ENCODE data around the gene MMP21.

Gene MMP21, protein sequence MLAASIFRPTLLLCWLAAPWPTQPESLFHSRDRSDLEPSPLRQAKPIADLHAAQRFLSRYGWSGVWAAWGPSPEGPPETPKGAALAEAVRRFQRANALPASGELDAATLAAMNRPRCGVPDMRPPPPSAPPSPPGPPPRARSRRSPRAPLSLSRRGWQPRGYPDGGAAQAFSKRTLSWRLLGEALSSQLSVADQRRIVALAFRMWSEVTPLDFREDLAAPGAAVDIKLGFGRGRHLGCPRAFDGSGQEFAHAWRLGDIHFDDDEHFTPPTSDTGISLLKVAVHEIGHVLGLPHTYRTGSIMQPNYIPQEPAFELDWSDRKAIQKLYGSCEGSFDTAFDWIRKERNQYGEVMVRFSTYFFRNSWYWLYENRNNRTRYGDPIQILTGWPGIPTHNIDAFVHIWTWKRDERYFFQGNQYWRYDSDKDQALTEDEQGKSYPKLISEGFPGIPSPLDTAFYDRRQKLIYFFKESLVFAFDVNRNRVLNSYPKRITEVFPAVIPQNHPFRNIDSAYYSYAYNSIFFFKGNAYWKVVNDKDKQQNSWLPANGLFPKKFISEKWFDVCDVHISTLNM

DNA sequence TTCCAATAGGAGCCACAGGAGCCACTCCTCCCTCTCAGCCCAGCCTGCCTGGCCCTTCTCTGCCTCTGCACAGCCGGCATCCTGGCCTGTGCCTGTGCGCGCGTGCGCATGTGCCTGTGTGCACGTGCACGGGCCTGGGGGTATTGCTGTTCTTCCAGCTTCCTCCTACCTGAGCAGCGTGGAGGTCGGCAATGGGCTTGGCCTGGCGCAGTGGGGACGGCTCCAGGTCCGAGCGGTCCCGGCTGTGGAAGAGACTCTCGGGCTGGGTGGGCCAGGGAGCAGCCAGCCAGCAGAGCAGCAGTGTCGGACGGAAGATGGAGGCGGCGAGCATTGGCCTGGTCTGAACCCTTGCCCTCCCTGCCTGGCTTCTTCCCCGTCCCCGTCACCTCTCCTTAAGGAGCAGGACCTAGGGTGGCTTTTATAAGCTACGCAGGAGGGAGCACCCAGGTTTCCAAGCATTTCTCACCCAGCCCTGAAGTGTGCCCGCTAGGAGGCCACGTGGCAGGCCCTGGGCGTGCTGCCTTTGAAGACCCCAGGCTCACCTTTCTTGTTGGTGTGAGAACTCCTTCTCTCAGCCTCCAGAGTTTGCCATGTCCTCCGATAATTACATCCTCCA is at the start of gene MMP21:
Gene MMP21 (minus strand): TSS at position 331 of the 616 bp plus-strand sequence. CDS start 0 bp downstream, at position 331.
- no peak for DNase-seq

DNA sequence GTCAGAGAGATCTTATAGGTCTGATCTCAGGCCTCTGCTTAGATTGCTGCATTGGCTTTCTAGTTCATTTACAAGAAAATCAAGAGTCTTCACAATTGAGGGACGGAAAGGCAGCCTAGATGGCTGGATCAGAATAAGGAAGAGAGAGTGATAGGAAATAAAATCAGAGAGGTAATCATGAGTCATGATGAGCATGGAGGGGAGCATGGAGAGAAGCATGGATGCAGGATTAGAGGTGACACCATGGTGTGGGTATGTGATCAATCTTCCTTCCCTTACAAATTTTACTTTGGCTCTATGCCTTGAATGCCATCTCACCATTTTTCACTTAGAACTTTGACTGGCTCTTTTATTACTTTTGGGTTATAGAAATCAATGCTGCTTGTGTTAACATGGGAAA is 49.1 kb upstream of the MMP21 start:
- no peak for DNase-seq

DNA sequence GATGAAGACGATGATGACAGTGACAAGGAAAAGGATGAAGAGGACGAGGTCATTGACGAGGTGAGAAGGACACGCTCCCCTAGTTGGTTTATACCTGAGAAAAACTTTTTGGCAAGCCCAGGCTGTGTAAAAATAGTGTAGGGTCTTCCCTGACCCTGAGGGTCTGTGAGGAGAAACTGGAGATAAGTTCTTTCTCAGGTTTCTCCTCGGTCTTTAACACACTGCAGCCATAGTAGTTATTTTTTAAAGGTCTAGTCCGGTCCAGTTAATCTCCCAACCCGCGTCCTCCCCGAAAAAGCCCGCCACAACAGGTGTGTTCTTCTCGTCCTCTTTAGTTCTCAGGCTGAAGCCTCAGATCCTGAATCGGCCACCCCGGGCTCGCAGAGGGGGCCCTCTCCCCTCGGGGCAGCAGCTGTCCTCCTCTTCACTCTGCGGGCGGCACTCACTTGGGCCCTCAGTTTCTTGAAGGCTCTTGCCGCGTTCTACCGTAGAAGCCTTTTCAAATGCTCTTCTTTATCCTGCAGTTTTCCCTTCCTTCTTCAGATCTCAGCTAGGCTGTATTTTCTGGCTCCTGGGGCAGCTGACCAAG is 48.1 kb upstream of the MMP21 start:
- DNase-seq: no peak

DNA sequence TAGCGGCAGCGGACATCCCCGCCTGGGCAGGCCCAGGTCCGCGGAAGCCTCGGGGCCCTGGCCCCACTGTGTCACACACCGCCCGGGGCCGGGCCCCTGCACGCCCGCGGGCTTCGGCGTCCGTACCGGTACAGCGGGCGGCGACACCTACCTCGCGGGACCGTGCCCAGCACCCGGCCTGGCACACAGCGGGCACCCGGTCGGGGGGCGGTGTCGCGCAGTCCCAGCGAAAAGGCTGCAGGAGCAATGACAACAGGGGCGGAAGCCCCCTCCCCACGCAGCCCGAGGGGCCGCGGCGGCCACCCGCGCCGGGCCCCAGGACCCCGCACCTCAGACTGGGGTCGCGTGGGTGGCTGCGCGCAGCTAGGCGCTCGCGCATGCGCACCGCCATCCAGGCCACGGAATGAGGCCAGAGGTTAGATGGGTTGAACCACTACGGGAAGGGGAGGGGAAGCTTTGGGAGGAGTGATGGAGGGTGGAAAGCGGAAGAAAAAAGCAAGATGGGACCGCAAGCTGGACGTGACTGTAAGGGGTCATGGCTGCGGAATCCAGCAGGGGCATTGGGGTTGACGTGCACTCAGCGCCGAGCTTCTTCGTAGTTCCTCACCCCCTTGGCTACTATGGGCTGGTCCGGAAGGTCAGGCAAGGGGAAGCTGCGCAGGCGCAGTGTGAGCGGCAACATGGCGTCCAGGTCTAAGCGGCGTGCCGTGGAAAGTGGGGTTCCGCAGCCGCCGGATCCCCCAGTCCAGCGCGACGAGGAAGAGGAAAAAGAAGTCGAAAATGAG is 47.4 kb upstream of the MMP21 start, which contains the start of the genes BCCIP and UROS:
Gene BCCIP (plus strand): TSS at position 669 of the 785 bp plus-strand sequence. CDS start 12 bp downstream, at position 681.
Gene UROS (minus strand): TSS at position 381 of the 785 bp plus-strand sequence. CDS start 6,759 bp downstream, outside the sequence.
- peak; percentile 45 for DNase-seq

DNA sequence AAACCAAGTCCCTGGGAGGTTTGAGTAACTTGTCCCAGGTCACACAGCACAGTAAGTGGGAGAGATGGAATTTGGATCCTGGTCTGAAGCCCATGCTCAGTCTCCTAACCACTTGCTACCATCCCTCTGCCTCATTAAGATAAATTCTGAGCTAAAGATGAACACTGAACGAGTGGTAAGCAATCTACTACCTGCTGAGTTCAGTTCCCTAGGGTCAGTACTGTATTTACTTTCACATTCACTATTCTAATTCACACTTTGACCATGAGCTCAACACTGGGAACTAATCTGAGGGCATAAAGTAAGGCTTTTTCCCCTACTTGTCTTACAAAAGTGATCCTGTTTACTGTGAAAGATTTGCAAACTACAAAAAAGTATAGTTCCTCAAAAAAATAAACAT is 45.1 kb upstream of the MMP21 start:
- no peak for DNase-seq

DNA sequence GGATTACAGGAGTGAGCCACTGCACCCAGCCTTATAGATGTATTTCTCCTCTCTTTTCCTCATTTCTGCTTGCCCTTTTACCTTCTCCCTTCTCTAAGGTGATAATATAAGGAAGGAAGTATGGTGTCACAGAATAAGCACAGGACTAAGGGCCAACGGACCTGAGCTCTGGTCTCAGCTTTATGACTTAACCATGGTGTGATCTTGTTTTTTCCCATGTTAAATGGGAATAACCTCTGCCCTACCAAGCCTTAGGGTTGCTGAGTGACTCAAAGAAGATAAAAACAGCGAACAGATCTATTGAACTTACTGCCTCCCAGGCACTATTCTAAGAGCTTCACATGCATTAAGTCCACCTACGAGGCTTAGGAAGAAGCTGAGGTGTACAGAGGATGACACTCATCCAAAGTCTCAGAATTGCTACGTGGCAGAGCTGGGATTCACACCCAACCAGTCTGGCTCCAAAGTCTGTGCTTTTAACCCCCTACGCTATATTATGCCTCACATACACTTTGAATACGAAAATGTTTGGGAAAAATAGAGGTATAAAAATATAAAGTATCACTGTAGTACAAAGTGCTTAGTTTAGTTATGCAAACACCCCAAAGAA is 41.8 kb upstream of the MMP21 start:
- no peak for DNase-seq

DNA sequence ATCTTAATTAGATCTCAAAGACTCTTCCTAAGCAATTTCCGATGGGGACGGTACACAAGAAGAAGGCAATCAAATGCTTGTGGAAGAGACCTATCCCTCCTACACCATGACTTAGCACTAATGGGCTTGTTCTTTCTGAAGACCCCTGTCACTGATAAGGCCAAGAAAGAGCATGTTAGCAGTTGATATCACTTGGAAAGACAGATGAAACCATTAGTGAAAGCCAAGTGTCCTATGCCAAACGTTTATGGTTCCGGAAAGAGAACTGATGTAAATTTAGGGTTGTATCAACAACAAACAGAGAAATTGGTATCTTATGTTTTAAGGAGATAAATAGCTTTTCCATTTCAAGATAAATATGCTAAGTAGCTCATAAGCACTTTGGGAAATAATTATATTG is 40.9 kb upstream of the MMP21 start:
- no peak for DNase-seq

DNA sequence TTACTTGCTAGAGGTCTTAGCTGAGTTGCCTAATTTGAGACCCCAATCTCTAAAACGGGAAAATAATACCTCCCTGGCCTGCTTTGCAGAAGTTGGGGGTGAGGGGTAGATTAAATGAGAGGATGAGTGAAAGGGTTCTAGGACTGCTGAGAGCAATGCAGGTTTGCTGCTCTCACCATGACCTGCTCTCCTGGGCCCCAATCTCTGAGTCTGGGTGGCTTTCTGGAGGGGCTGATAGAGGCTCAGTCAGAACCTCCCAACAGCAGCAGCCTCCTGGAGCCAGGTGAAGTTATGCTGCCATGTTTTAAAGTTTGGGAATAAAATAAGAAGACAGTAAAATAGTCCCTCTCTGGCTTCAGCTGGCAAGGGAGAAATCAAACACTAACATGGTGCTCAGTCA is 40.1 kb upstream of the MMP21 start:
- no peak for DNase-seq

DNA sequence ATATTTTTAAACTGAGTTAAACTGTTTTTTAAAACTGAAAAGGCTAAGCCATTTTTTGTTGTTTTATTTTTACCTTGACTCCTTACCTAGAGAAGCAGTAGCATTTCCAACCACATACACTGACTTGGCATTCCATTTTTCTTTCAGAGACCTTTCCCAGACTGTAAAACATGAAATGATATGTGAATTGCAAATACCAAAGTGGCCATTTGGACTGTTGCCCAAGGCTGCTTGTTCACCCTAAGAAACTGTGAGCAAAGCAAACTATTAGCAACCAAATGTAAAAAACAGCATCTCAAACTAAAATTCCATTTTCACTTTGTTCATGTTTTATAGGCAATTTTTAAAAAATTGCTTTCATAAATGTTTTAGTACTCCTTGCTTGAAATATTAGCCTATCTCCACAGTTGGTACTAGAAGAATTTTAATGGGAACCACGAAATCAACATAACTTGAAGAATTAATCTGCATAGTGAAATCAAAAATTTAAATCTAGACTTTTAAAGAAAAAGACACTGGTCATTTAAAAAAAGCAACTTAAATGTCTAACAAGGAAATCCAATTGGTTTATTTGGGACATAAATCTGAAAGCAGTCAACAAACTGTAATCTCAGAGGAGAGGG is 36.6 kb upstream of the MMP21 start:
- DNase-seq: no peak

DNA sequence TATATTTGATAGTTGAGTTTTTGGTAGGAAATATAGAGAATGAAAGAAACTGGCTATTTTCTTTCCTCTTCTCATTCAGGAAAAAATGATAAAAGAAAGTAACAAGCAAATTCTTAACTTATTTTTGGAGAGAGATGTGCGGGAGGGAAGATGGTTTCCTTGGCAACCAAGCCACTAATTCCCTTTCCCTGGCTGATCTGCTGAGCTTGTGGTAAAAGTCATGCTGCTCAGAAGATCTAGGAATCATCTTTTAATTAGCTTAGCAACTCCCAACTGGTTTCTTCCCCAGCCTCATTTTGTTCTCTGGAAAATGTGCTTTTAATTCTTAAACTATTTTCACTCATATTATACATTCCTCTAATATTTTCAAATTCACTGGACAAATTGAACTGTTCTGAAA is 35.6 kb upstream of the MMP21 start:
- DNase-seq: no peak

DNA sequence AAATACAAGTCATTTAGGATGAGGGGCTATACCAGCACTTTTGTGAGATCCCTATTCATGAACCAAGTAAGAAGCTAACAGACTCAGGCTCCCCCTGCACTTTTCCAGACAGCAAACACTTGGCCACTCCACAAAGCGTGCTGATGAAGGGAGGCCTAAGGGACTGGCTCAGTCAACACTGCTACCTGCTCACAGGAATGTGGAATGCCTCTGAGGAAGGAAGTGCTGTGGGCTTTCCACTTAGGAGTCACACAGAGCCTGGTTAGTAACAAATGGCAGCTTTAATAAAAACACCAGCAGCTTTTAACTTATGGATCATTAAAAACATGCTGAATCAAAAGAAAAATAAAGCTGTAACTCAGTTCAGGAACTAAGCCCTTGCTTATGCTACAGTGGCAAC is 32.4 kb upstream of the MMP21 start:
- no peak for DNase-seq

DNA sequence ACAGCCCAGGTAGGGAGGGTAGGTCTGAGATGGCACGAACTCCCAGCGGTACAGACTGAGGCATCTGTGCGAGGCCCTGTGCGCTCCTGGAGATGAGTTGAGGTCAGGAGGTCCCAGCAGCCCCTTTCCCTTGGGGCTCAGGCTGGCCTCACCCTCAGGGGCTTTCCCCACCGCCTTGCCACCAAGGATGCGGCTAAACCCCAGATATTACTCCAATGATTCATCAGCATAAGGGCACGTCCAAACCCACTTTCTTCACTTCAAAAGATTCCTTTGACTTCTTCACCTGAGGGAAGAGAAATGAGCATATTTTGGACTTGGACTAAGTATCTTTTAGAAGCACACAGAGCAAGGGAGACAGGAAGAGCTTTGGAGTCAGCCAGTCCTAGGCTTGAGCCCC is 27.1 kb upstream of the MMP21 start:
- no peak for DNase-seq

DNA sequence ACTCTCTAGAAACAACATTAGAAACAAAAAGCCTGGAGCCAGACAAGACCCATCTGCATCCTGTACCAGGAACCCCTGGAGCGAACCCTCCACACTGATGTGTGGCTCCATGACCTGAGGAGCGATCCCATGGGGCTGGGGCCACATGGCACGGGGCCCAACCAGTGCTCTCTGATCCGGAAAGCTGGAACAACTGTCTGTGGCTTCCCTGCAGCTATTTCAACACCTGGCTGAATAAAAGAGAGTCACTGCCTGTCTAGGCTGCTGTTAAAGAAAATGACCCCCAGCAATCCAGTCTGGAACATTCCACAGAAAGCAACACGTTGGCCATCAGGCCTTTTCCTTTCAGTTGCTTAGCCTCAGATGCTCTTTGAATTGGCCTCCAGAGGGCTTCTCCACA is 26.5 kb upstream of the MMP21 start:
- no peak for DNase-seq

DNA sequence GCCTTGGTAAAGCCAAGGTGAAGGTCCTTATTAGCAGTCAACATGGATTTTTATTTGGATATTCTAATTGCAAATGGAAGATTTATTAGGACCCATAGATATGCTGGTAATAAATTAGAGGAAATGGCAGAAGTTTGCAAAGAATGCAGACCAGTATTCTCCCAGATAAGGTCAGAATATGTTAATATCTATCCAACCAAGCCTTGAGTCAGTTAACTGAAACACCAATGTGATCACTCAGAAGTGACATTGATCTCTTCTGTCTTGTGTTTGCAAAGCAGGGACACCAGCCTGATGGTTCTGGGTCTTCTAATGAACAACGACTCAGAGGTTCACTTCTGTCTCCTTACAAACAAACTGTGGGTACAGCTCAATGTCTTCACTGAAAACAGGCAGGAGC is 26.0 kb upstream of the MMP21 start:
- DNase-seq: no peak

DNA sequence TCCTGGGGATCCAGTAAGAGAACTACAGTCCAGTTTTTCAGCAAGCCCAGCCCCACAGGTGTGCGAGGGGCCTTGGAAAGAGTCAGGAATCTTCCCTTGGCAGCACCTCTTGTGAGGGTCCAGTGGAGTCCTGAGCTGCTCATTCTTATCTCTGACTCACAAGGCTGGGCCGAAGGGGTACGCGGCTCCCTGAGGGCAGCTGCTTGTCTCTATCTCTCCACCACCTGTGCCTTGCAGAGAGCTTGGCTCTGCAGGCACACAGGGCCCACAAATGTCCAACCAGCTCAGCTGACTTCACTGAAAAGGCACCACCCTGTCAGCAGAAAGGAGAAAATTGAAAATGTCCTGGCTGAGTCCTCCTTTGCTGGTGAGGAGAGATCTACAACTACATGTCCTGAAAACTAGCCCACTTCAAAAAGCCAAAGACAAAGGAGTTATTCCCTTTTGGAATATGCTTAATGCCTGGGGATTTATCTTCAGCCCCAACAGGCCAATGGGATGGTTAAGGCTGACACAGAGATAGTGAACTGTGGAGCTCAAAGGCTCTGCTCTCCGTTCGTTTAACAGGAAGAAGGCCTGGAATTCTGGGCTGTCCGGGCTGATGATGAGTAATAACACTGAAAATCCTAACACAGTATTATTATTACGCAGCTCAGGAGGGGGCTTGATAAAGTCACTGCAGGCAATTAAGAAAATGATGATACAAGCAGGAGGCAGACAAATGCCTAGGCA is 24.0 kb upstream of the MMP21 start:
- DNase-seq: no peak

DNA sequence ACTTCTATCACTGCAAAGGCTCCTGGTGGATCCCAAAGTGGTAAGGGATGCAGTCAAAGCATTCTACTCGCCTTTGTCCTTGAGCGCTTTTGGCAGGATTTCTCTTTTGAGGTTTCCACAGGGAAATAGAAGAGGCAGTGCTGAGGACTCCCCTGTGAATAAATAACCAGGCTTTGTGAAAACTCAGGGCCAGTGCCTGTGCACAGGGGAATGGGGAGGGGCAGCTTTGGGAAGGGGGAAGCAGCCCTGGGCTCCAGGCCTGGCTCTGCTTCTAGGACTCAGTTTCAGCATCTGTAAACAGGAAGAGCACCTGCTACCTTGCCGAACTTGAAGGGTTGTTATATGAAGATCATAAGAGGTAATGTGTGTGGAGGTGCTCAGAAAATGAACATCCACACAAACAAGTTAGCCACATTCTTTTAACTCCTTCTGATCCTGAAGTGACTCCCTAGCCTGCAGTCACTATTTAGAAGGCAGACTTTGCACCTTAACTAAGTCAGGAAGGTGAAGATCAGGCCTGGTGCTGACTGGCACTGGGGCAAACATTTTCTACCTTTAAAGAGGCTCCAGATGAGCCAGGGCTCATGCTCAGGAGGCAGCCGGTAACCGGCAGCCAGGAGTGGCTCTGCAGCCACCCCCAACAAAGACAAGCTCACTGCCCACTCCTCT is 22.5 kb upstream of the MMP21 start:
- DNase-seq: no peak

DNA sequence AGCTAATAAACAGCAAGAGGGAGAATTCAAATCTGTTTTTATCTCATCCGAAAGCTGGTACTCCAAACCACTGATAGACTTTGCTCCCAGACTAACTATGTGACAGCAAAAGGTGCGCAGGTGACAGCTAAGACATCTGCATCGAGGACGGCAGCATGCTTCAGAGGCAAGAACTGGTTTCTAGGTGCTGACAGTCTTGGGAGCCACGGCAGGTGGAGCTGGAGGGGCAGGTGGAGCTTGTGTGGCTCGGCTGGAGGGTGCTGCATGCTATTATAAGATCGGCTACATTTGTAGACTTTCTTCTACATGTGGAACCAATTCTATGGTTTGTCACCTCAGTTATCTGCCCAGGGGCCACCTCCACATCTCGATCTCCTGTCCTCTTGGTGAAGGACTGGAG is 21.8 kb upstream of the MMP21 start:
- no peak for DNase-seq

DNA sequence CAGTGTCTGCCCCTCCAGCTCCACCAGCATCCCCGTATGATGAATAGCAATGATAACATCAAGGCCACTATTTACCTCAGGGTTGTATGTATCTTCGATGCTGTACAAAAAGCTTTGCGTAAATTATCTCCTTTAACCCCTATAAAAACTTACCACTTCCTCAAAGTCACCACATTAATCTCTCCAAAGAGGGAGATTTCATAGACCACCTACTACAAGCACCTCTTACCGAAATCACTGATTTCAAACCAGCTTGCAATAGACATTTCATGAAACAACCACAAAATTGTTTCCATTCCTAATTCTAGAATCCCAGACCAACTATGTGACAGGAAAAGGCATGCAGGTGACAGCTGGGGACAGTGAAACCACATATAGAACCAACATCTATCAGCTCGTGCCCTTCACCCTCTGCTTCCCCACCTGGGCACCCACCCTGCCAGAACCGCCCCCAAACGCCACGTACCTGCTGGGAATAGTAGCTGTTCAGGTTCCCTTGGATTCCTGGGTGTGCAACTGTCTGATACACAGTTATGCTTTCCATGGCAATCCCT is 20.1 kb upstream of the MMP21 start:
- DNase-seq: no peak

DNA sequence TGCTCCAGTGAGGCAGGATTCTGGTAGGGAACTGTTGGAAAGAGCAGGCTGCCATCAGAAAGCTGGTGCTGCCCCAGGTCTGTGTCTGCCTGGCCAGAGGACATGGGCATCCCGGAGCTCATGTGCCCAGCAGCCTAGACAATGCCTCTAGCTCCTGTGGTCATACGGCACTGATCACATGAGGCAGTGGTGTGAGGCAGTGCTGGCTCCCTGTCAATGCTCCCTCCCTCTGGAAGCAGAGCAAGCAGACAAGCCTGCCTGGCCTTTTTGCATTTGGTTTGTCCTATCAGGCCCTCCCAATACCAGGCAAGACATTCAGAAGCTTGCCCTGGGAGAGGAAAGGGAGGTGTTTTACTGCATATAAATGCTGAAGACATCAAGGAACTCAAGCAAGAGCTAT is 19.5 kb upstream of the MMP21 start:
- no peak for DNase-seq

Measured in NCI-H1417 treated with DMSO at 0.1 percent for 48 hours (cell line).